Stimulated activated CD4-positive, alpha-beta T cell treated with anti-CD3 and anti-CD28 coated beads, Interleukin-1b, Interleukin-23, amount 100 ng/mL, for 1 hour (primary cell): ENCODE results near the gene BUB3.

Experiments used
- DNase-seq, 2 donors: peaks; one replicate each; pipeline ENCODE4 v3.0.0-alpha.2; 2020; ENCODE audit warnings: low read depth in 2 of 2

The BUB3 gene

GRCh38 chr10:123204127-123204461, 49.9 kb downstream of the BUB3 start:
- DNase-seq = no peak

DNA sequence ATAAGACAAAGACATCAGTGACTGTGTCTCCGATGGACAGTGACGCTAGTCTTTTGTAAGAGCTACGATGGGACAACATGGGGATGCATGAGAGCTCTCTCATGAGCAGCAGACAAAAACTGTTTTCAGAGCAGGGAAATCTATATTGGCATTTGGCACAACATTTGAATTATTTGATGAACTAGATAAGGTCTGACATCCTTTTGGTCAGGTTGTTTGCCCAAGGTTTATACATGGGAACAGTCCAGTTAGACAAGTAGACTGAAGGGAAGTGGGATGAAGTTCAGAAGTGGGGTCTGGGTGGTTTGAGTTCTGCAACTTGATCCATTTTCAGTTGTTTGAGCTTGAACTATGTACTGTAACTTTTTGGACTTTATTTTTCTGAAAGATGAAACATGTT, 50.8 kb downstream of the BUB3 start:
- no peak for DNase-seq

DNA sequence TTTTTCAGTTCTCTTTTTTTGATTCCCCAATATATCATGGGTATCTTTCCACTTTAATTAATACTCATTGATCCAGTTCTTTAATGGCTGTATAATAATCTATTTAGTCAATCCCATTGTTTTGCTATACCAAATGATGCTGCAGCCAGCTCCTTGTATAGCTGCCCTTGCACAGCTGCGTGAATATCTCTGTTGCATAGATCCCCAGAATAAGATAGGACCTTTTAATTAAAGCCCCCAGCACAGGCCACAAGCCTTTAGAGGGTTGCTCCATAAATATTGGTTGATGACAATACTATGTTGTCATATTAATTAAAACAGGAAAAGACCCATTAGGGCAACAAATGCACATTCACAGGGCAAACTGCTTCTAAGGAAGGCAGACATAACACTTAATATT, 57.9 kb downstream of the BUB3 start:
- DNase-seq = no peak

GRCh38 chr10:123212640-123213039, 58.4 kb downstream of the BUB3 start:
- no peak for DNase-seq

GRCh38 chr10:123213192-123213591, 59.0 kb downstream of the BUB3 start:
- DNase-seq = no peak
